Esophagus muscularis mucosa (tissue), 4 donors: ENCODE data around the gene OSBPL2.

ENCODE experiments used
- CTCF ChIP-seq, 3 experiments: fragments of 200-600 bp in 2 of 3; fragments of 450-650 bp in 1 of 3; sonication (generic) in 2 of 3; IDR thresholded peaks; one replicate each; pipeline ENCODE4 v1.5.1; 2017 to 2019; ENCODE audit warnings: antibody characterized with exemption in 3 of 3, mild to moderate bottlenecking in 2 of 3, moderate library complexity in 1 of 3
- EP300 ChIP-seq: sonication (generic); formaldehyde crosslinking; IDR thresholded peaks from one replicate; pipeline ENCODE4 v1.6.1; 2017; ENCODE audit warnings: antibody characterized with exemption
- POLR2A ChIP-seq: fragments of 450-650 bp; IDR thresholded peaks from one replicate; pipeline ENCODE4 v1.6.1; 2017; ENCODE audit warnings: antibody characterized with exemption, moderate library complexity, mild to moderate bottlenecking, low read depth
- POLR2AphosphoS5 ChIP-seq, 2 donors: sonication (generic); formaldehyde crosslinking; IDR thresholded peaks; one replicate each; pipeline ENCODE4 v1.6.1; 2017; ENCODE audit warnings: antibody characterized with exemption in 2 of 2

GRCh38 chr20:62285722-62286121 is 47.4 kb downstream of the OSBPL2 start:
- TF ChIP-seq CTCF (IDR thresholded peaks at IDR 0.05), result no peak
- TF ChIP-seq EP300, result no peak
- peak; percentile 47 to 67 for TF ChIP-seq POLR2AphosphoS5 (IDR thresholded peaks at IDR 0.05)
- no peak for TF ChIP-seq POLR2A
